ENCODE measurements around the gene DDI1. TPM values are rescaled to one million over a fixed set of nuclear protein-coding genes. Genes with fewer than 3 reads are reported as not detected.

The DDI1 gene
- total RNA-seq, 1 donor from 2014 or later, result not detected

DNA sequence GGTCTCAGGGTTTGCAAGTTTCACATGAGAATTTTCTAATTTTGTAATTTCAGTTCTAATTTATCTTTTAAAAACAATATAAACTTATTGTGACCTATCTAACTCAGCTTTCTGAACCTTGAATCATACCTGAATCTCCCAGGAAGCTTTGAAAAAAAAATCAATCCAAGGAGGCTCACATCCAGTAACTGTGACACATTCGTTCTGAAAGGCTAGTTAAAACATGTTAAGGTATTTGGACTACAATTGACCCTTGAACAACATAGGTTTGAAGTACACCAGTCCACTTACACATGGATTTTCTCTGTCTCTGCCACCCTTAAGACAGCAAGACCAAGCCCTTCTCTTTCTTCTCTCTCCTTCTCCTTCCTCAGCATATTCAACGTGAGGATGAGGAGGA is 40.0 kb downstream of the DDI1 start:
- DNase-seq (ENCODE audit: low read depth, low spot score), result no peak

DNA sequence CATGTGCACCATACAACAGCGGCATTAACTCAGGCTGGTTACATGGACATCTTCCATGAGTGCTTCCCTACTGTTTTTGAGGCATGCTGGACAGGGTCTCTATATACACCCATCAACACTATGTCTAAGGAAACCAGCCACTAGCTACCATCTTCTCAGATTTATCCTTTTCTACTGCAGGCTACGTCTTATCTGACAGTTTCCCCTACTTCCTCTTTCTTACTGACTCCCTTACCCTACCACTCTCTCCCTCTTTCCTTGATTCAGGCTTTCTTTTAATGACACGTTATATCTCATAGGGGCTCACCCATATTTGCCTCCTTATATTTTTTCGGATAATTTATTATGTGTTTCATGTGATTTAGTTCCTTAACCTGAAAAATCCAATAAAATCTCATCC is 41.8 kb downstream of the DDI1 start:
- no peak for DNase-seq (ENCODE audit: low read depth, low spot score)

DNA sequence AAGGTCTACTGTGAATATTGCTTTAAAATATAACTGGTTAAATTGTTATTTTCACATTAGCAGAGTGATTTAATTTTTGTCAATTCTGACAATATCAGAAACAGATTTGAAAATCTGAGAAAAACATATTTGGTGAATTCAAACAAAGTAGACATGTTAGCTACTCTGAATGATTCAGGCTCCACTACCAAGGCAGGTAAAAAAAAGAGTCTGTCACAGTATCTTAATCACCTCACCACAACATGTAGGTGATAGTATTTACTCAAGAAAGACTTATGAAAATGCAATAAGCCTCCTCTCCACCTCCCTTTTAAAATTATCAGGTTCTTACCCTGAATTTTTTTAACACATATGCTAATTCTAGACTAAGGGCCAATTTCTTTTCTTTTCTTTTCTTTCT is 42.6 kb downstream of the DDI1 start:
- no peak for DNase-seq (ENCODE audit: low read depth, low spot score)

DNA sequence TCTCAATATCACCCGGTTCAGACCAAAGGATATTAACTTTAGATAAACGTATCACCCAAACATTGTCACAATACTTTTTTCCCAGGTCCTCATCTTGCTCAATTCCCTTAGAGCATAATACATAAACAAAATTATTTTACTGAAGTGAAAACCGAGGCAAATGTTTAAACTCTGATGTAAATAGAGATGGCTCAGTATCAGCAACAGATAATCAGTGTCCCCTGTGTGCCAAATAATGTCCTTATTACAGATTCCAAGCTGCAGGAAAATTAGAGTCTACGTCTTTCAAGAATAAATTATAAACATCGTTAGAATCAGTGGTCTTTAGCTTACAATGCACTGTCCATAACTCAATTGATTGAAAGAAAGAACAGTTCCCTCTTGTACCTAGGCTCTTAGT is 50.2 kb downstream of the DDI1 start:
- DNase-seq (ENCODE audit: low read depth, low spot score), result no peak

Other genes starting within 250 kb of the DDI1 start
- 10.0 and 20.2 TPM in 2 replicates for gene PDGFD, start 127.5 kb downstream of the DDI1 start, total RNA-seq